PC-3 (cell line): Measurements from ENCODE around the gene GALNT2. TPM values are rescaled to one million over a fixed set of nuclear protein-coding genes. Genes with fewer than 3 reads are reported as not detected.

Experiments used
- ATAC-seq: fragments of 200-7000 bp; cut with Tn5 transposase; 2 replicates; pipeline ENCODE4 v1.9.1; 2020; ENCODE audit warnings: mild to moderate bottlenecking, moderate library complexity
- BruUV-seq: library from RNA; stranded (reverse); fragments of 400-500 nt; replicated peaks from 2 replicates; lab custom pipeline; 2021; lab: Mats Ljungman, UMichigan
- CTCF ChIA-PET: fragments of 300-600 bp; sonication (Branson Sonifier 250); formaldehyde crosslinking; loops from one replicate; lab custom pipeline; 2022; ENCODE audit warnings: antibody characterized with exemption; lab: Charles Lee
- POLR2A ChIA-PET: fragments of 300-600 bp; sonication (Branson Sonifier 250); formaldehyde crosslinking; loops from one replicate; lab custom pipeline; 2022; ENCODE audit warnings: antibody characterized with exemption; ENCODE audit not compliant: unreplicated experiment; lab: Charles Lee
- DNase-seq: peaks from one replicate; pipeline ENCODE4 v3.0.0-alpha.2; 2015
- H2AFZ ChIP-seq: fragments of 300-600 bp; sonication (generic); 2 replicates; pipeline ENCODE4 v1.6.0; 2016; ENCODE audit warnings: antibody characterized with exemption, low read length
- H3F3A ChIP-seq: fragments of 300-600 bp; sonication (generic); one replicate; pipeline ENCODE4 v1.6.0; 2017; ENCODE audit warnings: antibody characterized with exemption, low read length, control low read depth, mild to moderate bottlenecking; ENCODE audit not compliant: unreplicated experiment
- H3K27ac ChIP-seq: fragments of 300-600 bp; sonication (generic); 2 replicates; pipeline ENCODE4 v1.5.1; 2016; ENCODE audit warnings: mild to moderate bottlenecking, low read length
- H3K27me3 ChIP-seq: fragments of 300-600 bp; sonication (generic); 2 replicates; pipeline ENCODE4 v1.6.1; 2016; ENCODE audit warnings: low read length, mixed read lengths
- H3K36me3 ChIP-seq: fragments of 300-600 bp; sonication (generic); 2 replicates; pipeline ENCODE4 v1.6.1; 2016; ENCODE audit warnings: low read depth, mixed run types, low read length, mixed read lengths
- H3K4me1 ChIP-seq: fragments of 300-600 bp; sonication (generic); 2 replicates; pipeline ENCODE4 v1.5.1; 2016; ENCODE audit warnings: low read length; ENCODE audit not compliant: insufficient read depth
- H3K4me2 ChIP-seq: fragments of 300-600 bp; sonication (generic); 2 replicates; pipeline ENCODE4 v1.6.0; 2016; ENCODE audit warnings: low read length
- H3K4me3 ChIP-seq: fragments of 300-600 bp; sonication (generic); 2 replicates; pipeline ENCODE4 v1.5.1; 2016; ENCODE audit warnings: mild to moderate bottlenecking, low read length, mixed read lengths
- H3K79me2 ChIP-seq: fragments of 300-600 bp; sonication (generic); 2 replicates; pipeline ENCODE4 v1.6.1; 2017; ENCODE audit warnings: low read length, mixed read lengths
- H3K9ac ChIP-seq: fragments of 300-600 bp; sonication (generic); 2 replicates; pipeline ENCODE4 v1.6.0; 2016; ENCODE audit warnings: mild to moderate bottlenecking, low read length
- H3K9me2 ChIP-seq: fragments of 300-600 bp; sonication (generic); replicated peaks from 2 replicates; pipeline ENCODE4 v1.6.1; 2016; ENCODE audit warnings: mixed run types, low read length, mixed read lengths
- H3K9me3 ChIP-seq: fragments of 300-600 bp; sonication (generic); 2 replicates; pipeline ENCODE4 v1.6.1; 2016; ENCODE audit warnings: low read length, mixed read lengths
- H4K20me1 ChIP-seq: fragments of 300-600 bp; sonication (generic); 2 replicates; pipeline ENCODE4 v1.6.1; 2016; ENCODE audit warnings: low read length, mixed read lengths
- CTCF ChIP-seq: fragments of 300-600 bp; sonication (generic); conservative IDR thresholded peaks from 2 replicates; pipeline ENCODE4 v1.5.1; 2017; ENCODE audit warnings: antibody characterized with exemption, low read depth, mild to moderate bottlenecking, low read length
- EZH2 ChIP-seq: fragments of 300-600 bp; sonication (generic); IDR thresholded peaks from one replicate; pipeline ENCODE4 v1.6.1; 2017; ENCODE audit warnings: antibody characterized with exemption, mild to moderate bottlenecking, low read length; ENCODE audit not compliant: unreplicated experiment
- EZH2phosphoT487 ChIP-seq: fragments of 300-600 bp; sonication (generic); IDR thresholded peaks from 2 replicates; pipeline ENCODE4 v1.6.1; 2018; ENCODE audit warnings: mild to moderate bottlenecking, antibody characterized with exemption, low read length, borderline replicate concordance
- intact Hi-C: fragments of 100-400 bp; cut with micrococcal nuclease; formaldehyde crosslinking; loops from 2 replicates; pipeline ENCODE4 v1.9.0; 2023
- total RNA-seq: library from RNA; depleted of rRNA; stranded (reverse); fragments of >200 nt; gene quantifications from 2 replicates; pipeline ENCODE4 v1.2.3, GENCODE V29; 2014

The GALNT2 gene
- total RNA-seq, 1 experiment from 2014 or later: 182 TPM

GRCh38 chr1:230048322-230048721, 18.7 kb upstream of the GALNT2 start:
- Histone ChIP-seq H3K4me1 (peaks cover 10% of the 10 kb centered on the region), H3K36me3 (no peaks in the 10 kb centered on the region), H3F3A (no peaks in the 10 kb centered on the region), H4K20me1 (no peaks in the 10 kb centered on the region), H2AFZ (no peak overlapping the region), H3K4me2 (no peak overlapping the region), H3K27me3 (no peaks in the 10 kb centered on the region), H3K9me2 (0 out of 2 replicates have a peak, but pooled peaks cover 6% of the 10 kb centered on the region), H3K79me2 (no peaks in the 10 kb centered on the region), H3K9me3 (no peaks in the 10 kb centered on the region), H3K4me3 (no peak overlapping the region), H3K9ac (no peak overlapping the region), H3K27ac (no peak overlapping the region)
- ATAC-seq (no peak), DNase-seq (no peak)
- CTCF ChIA-PET: no interaction called here
- intact Hi-C loops: no loop called here
- POLR2A ChIA-PET: no interaction called here
- no TSS peak for BruUV-seq
- TF ChIP-seq EZH2phosphoT487 (no peak), CTCF (no peak), EZH2 (no peak)

- ATAC-seq: no peak
- no peak overlapping the region for H2AFZ ChIP-seq
- ChIA-PET POLR2A (no interaction called here), CTCF (no interaction called here)
- BruUV-seq: no TSS peak
- TF ChIP-seq EZH2 (no peak), EZH2phosphoT487 (no peak), CTCF (no peak)
- H3K9me2 ChIP-seq: 0 out of 2 replicates have a peak, but pooled peaks cover 6% of the 10 kb centered on the region
- no peaks in the 10 kb centered on the region for H3K36me3 ChIP-seq
- H3F3A ChIP-seq: no peaks in the 10 kb centered on the region
- peaks cover 10% of the 10 kb centered on the region for H3K4me1 ChIP-seq
- H3K27ac ChIP-seq: no peak overlapping the region
- no peaks in the 10 kb centered on the region for H4K20me1 ChIP-seq
- H3K79me2 ChIP-seq: no peaks in the 10 kb centered on the region
- intact Hi-C loops: no loop called here
- no peak overlapping the region for H3K4me3 ChIP-seq
- H3K27me3 ChIP-seq: no peaks in the 10 kb centered on the region
- H3K9me3 ChIP-seq: no peaks in the 10 kb centered on the region
- H3K9ac ChIP-seq: no peak overlapping the region
- no peak overlapping the region for H3K4me2 ChIP-seq
- DNase-seq: no peak
These were observed 18.1 kb upstream of the GALNT2 start for GRCh38 chr1:230048922-230049321.

GRCh38 chr1:230049731-230050130, 17.3 kb upstream of the GALNT2 start:
- no peaks in the 10 kb centered on the region for H3F3A ChIP-seq
- H4K20me1 ChIP-seq: no peaks in the 10 kb centered on the region
- no peak overlapping the region for H3K27ac ChIP-seq
- H3K9me2 ChIP-seq: 0 out of 2 replicates have a peak, but pooled peaks cover 6% of the 10 kb centered on the region
- no peak for TF ChIP-seq EZH2
- TF ChIP-seq CTCF: no peak
- TF ChIP-seq EZH2phosphoT487: no peak
- H3K4me1 ChIP-seq: peaks cover 10% of the 10 kb centered on the region
- H3K9me3 ChIP-seq: no peaks in the 10 kb centered on the region
- intact Hi-C loops: no loop called here
- H3K9ac ChIP-seq: no peak overlapping the region
- H3K79me2 ChIP-seq: no peaks in the 10 kb centered on the region
- no peaks in the 10 kb centered on the region for H3K27me3 ChIP-seq
- H3K4me3 ChIP-seq: no peak overlapping the region
- no TSS peak for BruUV-seq
- DNase-seq (no peak), ATAC-seq (no peak)
- H3K4me2 ChIP-seq: no peak overlapping the region
- H3K36me3 ChIP-seq: no peaks in the 10 kb centered on the region
- ChIA-PET CTCF (no interaction called here), POLR2A (no interaction called here)
- H2AFZ ChIP-seq: no peak overlapping the region
